Neural cell (in vitro differentiated cells): ENCODE measurements around the gene MLC1.

Source experiments
- EZH2 ChIP-seq: fragments of 200-600, 300-800 bp; shearing (Covaris generic), sonication (generic); IDR thresholded peaks from 2 replicates; pipeline ENCODE4 v1.6.1; 2014; ENCODE audit warnings: antibody characterized with exemption, low read length, borderline replicate concordance, mild to moderate bottlenecking; ENCODE audit not compliant: insufficient read depth, poor library complexity, severe bottlenecking
- POLR2AphosphoS5 ChIP-seq: IDR thresholded peaks from 2 replicates; pipeline ENCODE4 v1.6.1; 2012
- TF ChIP-seq, protein P1 (sequence below): fragments of 450-650 bp; IDR thresholded peaks from 2 replicates; pipeline ENCODE4 v1.5.1; 2014; ENCODE audit warnings: antibody characterized with exemption, mild to moderate bottlenecking, moderate library complexity; ENCODE audit not compliant: poor library complexity, severe bottlenecking

DNA sequence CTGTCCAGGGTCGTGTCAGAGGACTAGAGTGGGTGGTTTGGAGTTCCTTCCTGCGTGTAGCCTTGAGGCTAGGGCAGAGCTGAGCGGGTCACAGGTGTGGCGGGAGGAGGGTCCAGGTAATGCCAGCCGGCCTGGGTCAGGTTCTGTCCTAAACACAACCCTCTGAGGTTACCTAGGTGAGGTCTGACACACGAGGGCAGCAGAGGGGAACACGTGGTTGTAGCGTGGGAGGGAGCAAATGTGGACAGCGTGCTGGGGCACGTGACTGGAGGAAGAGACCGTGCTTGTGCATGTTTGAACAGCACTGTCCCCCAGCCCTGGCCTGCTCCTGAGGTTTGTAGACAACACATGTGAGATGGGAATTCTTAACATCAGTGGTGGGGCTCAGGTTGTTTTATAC lies 17.7 kb upstream of the MLC1 start:
- TF ChIP-seq, protein P1, sequence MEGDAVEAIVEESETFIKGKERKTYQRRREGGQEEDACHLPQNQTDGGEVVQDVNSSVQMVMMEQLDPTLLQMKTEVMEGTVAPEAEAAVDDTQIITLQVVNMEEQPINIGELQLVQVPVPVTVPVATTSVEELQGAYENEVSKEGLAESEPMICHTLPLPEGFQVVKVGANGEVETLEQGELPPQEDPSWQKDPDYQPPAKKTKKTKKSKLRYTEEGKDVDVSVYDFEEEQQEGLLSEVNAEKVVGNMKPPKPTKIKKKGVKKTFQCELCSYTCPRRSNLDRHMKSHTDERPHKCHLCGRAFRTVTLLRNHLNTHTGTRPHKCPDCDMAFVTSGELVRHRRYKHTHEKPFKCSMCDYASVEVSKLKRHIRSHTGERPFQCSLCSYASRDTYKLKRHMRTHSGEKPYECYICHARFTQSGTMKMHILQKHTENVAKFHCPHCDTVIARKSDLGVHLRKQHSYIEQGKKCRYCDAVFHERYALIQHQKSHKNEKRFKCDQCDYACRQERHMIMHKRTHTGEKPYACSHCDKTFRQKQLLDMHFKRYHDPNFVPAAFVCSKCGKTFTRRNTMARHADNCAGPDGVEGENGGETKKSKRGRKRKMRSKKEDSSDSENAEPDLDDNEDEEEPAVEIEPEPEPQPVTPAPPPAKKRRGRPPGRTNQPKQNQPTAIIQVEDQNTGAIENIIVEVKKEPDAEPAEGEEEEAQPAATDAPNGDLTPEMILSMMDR: no peak
- TF ChIP-seq EZH2 (no peak), POLR2AphosphoS5 (no peak)
